Forelimb muscle (tissue), 1 donor: ENCODE measurements around the gene SPDYC. TPM values are rescaled to one million over a fixed set of nuclear protein-coding genes. Genes with fewer than 3 reads are reported as not detected.
"Not testable (repeated sequence)": the region's sequence is repeated elsewhere in the genome, so short reads cannot be mapped to it uniquely, and the experiment has no call there.

Source experiments
- DNase-seq: peaks from one replicate; pipeline ENCODE4 v3.0.0-alpha.2; 2013; ENCODE audit warnings: low read depth
- polyA plus RNA-seq: library from polyadenylated mRNA; unstranded; fragments of 120-200 nt; gene quantifications from one replicate; pipeline ENCODE4 v1.2.1, GENCODE V29; 2013; ENCODE audit not compliant: insufficient read length

SPDYC gene
- polyA plus RNA-seq, 1 donor: not detected

GRCh38 chr11:65167656-65168055 is 2.4 kb upstream of the SPDYC start:
- DNase-seq: no peak

GRCh38 chr11:65169164-65169641 is 830 bp upstream of the SPDYC start:
- DNase-seq: no peak

- no peak for DNase-seq
Observed at GRCh38 chr11:65172600-65172999, 2.6 kb downstream of the SPDYC start.

GRCh38 chr11:65174571-65175010 is 4.6 kb downstream of the SPDYC start:
- DNase-seq: not testable (repeated sequence)

- no peak for DNase-seq
Observed at GRCh38 chr11:65180877-65181568, 11.0 kb downstream of the SPDYC start.

- DNase-seq: no peak
Observed at GRCh38 chr11:65181569-65182257, 11.7 kb downstream of the SPDYC start, which contains the start of gene CAPN1. TSS of gene CAPN1 (plus strand) at chr11:65181928. CDS start at chr11:65182702, 774 bp downstream.

- DNase-seq: no peak
Observed at GRCh38 chr11:65182258-65183170, 12.5 kb downstream of the SPDYC start.

- no peak for DNase-seq
Observed at GRCh38 chr11:65183201-65183891, 13.3 kb downstream of the SPDYC start.

- no peak for DNase-seq
Observed at GRCh38 chr11:65184146-65184545, 14.1 kb downstream of the SPDYC start.

GRCh38 chr11:65185171-65185570 is 15.1 kb downstream of the SPDYC start:
- DNase-seq: no peak

- DNase-seq: no peak
Observed at GRCh38 chr11:65185869-65186341, 15.9 kb downstream of the SPDYC start.

GRCh38 chr11:65186701-65187100 is 16.7 kb downstream of the SPDYC start:
- DNase-seq: no peak

GRCh38 chr11:65187146-65187675 is 17.2 kb downstream of the SPDYC start:
- no peak for DNase-seq

- DNase-seq: no peak
Observed at GRCh38 chr11:65187971-65188461, 18.0 kb downstream of the SPDYC start.

GRCh38 chr11:65188486-65188885 is 18.5 kb downstream of the SPDYC start:
- DNase-seq: no peak

GRCh38 chr11:65189191-65189590 is 19.2 kb downstream of the SPDYC start:
- no peak for DNase-seq

GRCh38 chr11:65194564-65194963 is 24.5 kb downstream of the SPDYC start:
- DNase-seq: no peak

- no peak for DNase-seq
Observed at GRCh38 chr11:65204143-65204542, 34.1 kb downstream of the SPDYC start.

GRCh38 chr11:65204646-65205601 is 34.9 kb downstream of the SPDYC start:
- no peak for DNase-seq

- no peak for DNase-seq
Observed at GRCh38 chr11:65205602-65205967, 35.6 kb downstream of the SPDYC start.
